NOMO-1 treated with DMSO at 0.1 percent for 48 hours (cell line): ENCODE data around the gene HHIPL1.
A peak's percentile ranks its signal among the peaks of the same experiment; 100 is the strongest.
"Not testable (repeated sequence)": the region's sequence is repeated elsewhere in the genome, so short reads cannot be mapped to it uniquely, and the experiment has no call there.

ENCODE experiments used
- DNase-seq: peaks from one replicate; lab custom pipeline; 2025; ENCODE audit not compliant: unreplicated experiment; lab: John Stamatoyannopoulos, UW

Gene HHIPL1

DNA sequence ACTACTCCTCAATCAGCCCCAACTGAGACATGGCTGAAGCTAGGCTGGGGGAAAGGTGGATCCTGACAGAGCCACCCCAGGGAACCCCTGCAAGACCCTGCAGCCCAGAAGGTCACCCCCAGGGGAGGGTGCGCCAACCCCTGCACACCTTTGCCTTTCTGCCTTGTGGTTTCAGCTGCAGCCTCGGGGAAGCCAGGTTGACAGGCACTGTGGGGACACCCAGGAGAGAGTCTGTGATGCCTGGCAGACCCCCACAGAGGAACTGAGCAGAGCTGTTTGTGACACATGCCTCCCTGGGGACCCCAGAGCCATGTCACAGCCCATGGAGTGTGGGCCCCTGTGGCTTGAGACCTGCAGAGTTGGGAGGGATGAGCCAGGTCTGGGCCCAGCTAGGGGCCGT, 11.8 kb upstream of the HHIPL1 start:
- no peak for DNase-seq

GRCh38 chr14:99633918-99634317, 11.0 kb upstream of the HHIPL1 start:
- no peak for DNase-seq

DNA sequence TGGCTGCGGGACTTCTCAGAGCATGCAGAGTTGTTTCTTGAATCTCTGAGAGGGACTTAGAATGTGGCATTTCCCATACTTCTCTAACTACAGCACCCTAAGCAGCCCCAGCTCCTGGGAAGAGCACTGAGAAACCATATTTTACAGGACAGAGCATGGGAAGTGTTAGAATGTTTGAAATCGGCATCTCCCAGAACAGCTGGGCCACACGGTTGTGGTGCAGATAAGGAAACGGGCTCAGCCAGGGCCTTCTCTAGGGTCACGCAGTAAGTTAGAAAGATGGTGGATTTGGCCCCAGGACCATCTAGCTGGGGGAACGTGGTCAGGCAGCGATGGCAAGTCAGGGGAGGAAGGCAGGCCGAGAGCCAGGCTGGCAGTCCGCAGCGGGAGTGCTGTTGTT, 10.5 kb upstream of the HHIPL1 start:
- DNase-seq: no peak

DNA sequence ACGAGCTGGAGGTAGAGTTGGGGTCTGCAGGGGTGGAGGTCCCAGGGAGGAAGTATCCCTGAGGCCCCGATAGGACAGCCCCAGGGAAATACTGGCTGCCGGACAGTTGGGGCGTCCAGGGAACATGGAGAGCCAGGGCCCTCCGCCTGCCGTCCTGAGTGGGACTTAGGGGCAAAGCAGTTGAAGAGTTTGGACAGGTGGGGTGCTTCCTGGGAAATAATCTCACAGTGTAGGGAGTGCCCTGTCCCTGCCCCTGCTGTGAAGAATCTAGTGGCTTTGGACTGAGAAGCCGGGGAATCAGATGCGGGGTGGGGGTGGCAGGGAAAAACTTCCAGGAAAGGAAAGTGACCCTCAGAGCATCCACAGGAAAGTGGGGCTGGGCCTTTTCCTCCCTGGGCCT, 9.8 kb upstream of the HHIPL1 start:
- DNase-seq: no peak

GRCh38 chr14:99636487-99636886, 8.4 kb upstream of the HHIPL1 start:
- peak; percentile 48 for DNase-seq

DNA sequence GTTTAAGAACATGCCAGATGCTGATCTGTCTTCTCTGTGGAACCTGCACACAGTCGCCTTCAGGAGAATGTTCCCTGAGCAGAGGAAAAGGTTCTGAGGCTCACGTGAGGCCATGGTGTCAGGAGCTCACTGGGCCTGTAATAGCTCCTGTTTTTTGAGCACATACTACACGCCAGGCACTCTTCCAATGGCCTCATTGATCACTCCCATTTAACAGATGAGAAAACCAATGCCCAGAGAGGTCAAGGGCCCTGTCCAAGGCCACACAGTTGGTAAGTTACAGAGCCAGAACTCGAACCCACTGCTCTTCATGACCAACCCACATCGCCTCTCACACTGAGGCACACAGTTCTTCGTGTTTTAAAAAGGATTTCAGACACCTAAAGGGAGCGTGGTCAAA, 7.3 kb upstream of the HHIPL1 start:
- no peak for DNase-seq

DNA sequence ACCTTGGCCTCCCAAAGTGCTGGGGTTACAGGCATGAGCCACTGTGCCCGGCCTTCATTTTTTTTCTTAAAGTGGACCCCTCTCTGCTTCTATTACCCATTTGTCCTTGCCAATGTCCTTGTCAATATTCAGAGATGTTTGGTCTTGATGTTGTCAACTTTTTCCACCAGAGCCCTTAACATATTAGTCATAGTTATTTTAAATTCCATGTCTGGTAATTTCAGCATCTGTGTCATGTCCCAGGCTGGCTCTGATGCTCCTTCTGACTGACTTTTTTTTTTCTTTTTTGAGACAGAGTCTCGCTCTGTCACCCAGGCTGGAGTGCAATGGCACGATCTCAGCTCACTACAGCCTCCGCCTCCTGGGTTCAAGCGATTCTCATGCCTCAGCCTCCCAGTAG, 2.2 kb upstream of the HHIPL1 start:
- not testable (repeated sequence) for DNase-seq

GRCh38 chr14:99643343-99643742, 1.6 kb upstream of the HHIPL1 start:
- DNase-seq: no peak

DNA sequence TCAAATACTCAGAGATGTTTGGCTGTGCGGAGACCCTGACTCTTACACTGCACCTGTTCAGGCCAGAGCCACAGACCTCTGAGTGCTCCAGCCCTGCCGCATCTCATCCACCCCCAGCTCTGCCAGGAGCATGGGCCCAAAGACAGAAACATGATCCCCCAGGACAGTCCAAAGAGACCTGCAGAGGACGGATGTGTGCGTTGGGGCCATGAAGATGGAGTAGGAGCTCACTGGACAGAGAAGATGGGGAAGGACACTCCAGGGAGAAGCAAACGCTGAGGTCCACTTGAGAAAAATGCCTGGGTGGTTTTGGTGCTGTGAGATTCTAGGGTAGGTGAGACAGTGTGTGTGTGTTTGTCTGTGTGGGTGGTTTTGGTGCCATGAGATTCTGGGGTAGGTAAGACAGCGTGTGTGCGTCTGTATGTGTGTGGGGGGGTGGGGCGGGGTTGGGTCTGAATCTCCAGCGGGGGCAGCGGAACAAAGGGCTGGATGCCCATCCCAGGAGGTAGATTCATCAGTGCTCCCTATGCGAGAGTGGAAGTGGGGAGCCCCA, 818 bp upstream of the HHIPL1 start:
- DNase-seq: no peak

DNA sequence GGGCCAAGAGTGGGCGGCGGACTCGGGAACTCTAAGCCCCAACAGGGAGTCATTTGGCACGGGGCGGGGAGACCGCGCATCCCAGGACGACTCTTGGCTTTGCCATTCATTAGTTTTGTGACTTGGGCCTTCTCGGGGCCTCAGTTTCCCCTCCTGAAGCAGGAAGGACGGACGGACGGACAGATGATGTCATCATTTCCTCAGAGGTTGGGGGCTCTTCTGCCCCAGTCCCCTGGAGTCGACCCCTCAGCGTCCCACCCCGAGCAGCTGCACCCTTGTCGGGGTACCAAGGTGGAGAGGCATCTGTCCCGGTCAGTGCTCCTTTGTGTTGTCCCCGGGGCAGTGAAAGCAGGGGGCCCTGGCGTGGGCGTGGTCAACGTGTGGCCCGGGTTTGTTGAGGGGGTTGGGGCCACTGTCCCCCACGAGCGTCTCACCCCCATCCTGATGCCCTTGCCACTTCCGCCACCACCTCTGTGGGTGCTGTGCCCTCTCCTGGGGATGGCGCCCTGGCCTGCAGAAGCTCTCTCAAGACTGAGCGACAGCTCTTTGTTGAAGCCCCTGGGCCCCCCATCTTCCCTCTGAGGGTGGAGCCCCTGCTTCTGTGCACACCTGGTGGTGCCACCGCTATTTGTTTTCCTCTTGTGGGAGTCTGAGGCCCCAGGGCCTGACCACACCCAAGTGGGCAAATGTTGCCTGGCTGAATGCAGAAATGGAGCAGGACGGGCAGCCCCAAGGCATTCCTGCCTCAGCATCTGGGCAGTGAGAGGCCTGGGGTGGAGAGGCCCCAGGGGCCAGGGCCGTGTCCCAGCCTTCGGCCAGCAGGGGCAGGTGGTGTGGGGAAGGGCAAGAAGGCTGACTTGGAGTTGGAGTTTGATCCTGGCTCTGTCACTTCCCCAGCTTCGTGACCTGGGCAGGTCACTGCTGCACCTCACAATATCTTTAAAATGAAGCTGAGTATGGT, 896 bp downstream of the HHIPL1 start:
- DNase-seq: no peak

GRCh38 chr14:99647411-99647810, 2.5 kb downstream of the HHIPL1 start:
- DNase-seq: no peak

DNA sequence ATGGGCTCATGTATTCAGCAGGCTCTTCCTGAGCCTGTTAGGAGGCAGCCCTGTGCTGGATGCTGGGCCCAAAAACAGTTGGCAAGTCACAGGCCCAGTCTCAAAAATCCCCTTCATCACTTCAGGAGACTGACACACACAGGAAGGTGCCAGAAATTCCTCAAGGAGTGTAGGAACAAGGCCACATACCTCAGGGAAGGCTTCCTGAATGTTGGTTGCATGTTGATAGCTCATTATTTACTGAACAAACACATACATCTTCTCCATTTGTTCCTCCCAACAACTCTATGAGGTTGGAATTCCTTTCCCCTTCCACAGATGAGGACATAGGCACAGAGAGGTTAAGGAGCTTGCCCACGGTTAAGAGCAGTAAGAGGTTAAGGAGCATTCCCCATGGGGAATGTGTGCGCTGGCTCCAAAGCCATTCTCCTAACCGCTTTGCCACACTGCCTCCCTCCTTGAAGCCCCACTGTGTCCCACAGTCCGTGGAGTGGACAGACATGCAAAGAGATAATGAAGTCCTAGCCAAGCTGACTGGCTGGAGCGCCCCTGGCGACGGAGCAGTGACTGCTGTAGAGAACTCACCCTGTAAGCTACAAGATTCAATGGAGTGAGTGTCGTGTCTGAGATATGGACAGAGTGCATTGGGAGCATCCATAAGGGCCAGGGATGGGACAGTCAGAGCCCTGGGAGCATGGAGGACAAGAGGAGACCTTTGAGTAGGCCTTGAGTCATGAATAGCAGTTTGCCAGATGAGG, 3.3 kb downstream of the HHIPL1 start:
- DNase-seq: no peak

GRCh38 chr14:99649219-99649618, 4.3 kb downstream of the HHIPL1 start:
- no peak for DNase-seq

GRCh38 chr14:99649643-99650042, 4.7 kb downstream of the HHIPL1 start:
- no peak for DNase-seq

- DNase-seq: no peak
Measured at GRCh38 chr14:99650189-99650588, 5.3 kb downstream of the HHIPL1 start.

GRCh38 chr14:99651953-99652746, 7.2 kb downstream of the HHIPL1 start:
- no peak for DNase-seq

- DNase-seq: no peak
Measured at GRCh38 chr14:99654235-99654985, 9.5 kb downstream of the HHIPL1 start.

GRCh38 chr14:99655521-99655920, 10.6 kb downstream of the HHIPL1 start:
- no peak for DNase-seq

DNA sequence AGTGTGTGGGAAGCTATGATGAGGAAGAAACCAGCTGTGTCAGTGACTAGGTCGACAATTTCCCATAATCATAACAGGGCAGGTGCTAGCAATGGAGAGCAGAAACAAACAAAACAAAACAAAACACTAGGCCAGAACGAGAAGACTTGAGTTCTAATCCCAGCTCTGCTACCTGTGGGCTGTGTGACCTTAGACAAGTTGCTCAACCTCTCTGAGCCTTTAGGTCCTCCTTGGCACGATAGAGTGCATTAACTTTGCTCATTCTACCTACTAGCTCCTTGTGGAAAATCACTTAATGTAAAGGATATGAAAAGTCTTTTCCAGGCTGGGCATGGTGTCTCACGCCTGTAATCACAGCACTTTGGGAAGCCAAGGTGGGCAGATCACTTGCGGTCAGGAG, 11.2 kb downstream of the HHIPL1 start:
- no peak for DNase-seq

GRCh38 chr14:99657645-99658155, 12.8 kb downstream of the HHIPL1 start:
- no peak for DNase-seq
